NCI-H1105 treated with DMSO at 0.1 percent for 48 hours (cell line): ENCODE data around the gene ARID4A.
A peak's percentile ranks its signal among the peaks of the same experiment; 100 is the strongest.
"Not testable (repeated sequence)": the region's sequence is repeated elsewhere in the genome, so short reads cannot be mapped to it uniquely, and the experiment has no call there.

Experiments
- DNase-seq: peaks from one replicate; lab custom pipeline; 2025; lab: John Stamatoyannopoulos, UW

ARID4A gene

GRCh38 chr14:58294201-58294600 is 4.2 kb upstream of the ARID4A start:
- no peak for DNase-seq

- DNase-seq, result no peak
These were observed 1.6 kb upstream of the ARID4A start for GRCh38 chr14:58296726-58297125.

GRCh38 chr14:58297412-58297761 is 968 bp upstream of the ARID4A start:
- no peak for DNase-seq

DNA sequence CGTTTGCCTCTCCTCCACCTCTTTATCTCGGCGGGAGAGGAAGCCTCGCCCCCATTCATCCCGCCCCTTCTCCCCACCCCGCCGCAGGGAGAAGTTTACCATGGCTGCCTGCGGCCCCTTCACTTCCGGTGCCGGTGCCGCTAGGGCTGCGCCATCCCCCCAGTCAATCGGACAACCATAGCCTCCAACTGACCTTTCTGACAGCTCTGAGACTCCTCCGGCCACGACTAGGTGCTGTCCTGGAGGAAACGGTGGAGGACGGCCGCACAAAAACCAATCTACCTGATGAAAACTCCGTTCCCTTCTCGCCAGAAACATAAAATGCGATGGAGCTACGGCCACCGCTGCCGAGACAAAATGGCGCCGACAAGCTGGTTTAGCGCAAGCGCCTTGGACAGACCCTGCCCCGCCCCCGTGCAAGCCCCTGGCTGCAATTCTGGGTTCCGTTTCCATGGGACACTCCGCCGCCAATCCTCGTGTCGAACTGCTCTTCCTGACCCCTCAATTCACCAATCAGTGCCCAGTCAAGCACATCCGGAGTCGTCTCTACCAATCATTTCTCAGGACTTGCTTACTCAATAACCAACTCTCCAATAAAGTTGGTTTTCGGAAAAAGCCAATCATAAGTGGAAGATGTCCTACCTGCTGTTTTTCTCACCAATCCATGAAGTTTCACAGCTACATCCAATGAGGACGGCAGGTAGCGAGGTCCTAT is 436 bp upstream of the ARID4A start:
- peak; percentile 100 for DNase-seq

DNA sequence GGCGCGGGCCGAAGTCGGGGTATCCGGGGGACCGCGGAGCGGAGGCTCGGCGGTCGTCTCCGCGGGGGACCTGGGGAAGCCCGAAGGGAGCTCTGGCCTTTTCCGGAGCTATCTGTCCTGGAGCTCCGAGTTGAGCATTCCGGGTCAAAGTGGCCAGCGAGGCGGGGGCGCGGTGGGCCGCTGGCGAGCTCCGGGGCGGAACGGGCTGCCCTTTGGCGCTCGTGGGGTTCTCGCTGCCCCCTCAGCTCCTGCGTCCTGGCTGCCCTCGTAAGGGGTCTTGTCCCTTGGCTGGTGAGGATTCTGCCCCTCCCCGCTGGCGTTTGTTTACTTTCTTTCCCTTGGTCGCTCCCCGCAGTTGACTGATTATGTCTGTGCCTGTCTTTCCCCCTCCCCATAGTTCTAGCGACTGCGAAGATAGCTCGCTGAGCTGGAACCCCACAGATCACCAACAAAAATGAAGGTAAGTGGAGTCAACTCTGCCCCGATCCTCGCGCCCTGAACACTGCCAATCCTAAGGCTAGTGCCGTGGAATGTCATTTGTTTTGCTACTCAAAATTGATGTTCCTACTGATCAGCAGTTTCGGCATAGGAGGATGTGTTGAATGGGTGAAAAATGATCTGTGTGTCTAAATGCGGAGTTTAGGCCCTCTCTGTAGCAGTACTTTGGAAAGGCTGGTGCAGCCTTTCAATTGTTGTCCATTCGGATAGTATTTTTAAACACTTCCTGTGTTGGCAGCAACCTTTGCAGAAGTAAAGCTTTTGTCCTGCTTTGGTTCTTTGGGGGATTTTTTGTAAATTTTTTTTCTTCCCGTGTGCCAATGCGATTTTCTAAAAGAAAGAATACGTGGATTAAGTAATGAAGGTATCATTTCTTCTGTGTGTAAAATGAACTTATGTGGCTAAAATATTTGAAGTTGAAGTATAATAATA is 1.3 kb downstream of the ARID4A start:
- peak; percentile 27 for DNase-seq

DNA sequence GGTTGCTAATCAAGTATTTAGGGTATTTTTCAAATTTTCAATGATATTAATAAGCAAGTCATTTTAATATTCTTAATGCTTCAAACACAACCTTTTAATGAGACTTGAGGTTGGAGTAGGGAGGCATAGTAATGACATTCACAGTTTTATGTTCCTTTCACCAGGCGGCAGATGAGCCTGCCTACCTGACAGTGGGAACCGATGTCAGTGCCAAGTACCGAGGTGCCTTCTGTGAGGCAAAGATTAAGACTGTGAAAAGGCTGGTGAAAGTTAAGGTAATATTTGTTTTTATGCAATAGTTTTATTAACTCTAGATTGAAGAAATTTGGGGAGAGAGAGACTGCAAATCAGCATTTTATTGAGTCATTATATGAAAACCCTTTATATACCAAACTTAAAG is 3.1 kb downstream of the ARID4A start:
- DNase-seq, result no peak

GRCh38 chr14:58305730-58306129 is 7.4 kb downstream of the ARID4A start:
- DNase-seq, result no peak

GRCh38 chr14:58307597-58308316 is 9.4 kb downstream of the ARID4A start:
- no peak for DNase-seq

- DNase-seq, result no peak
These were observed 10.7 kb downstream of the ARID4A start for GRCh38 chr14:58309086-58309485.

- DNase-seq, result no peak
These were observed 15.3 kb downstream of the ARID4A start for GRCh38 chr14:58313699-58314098.

- DNase-seq, result no peak
These were observed 17.3 kb downstream of the ARID4A start for GRCh38 chr14:58315606-58316005.

- no peak for DNase-seq
These were observed 28.7 kb downstream of the ARID4A start for GRCh38 chr14:58327019-58327418.

DNA sequence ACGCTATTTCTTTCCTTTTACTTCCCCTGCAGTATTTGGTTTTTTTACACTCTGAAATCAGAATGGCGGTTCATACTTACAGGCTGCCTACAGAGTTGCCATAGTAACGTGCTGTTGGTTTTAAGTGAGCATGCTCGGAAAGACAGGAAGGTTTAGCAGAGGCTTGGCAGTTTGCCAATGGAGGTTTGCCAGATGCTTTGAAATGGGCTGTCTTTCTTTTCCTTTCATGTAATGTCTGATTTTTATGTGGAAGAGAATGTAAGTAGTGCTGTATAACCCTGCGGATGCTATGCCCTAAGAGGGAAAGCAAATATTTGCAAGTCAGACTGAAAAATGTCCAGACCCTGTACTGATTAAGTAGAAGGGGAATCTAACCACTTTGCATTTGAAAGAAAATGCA is 32.8 kb downstream of the ARID4A start:
- DNase-seq, result peak; percentile 100

- peak; percentile 10 for DNase-seq
These were observed 34.2 kb downstream of the ARID4A start for GRCh38 chr14:58332561-58332960.

DNA sequence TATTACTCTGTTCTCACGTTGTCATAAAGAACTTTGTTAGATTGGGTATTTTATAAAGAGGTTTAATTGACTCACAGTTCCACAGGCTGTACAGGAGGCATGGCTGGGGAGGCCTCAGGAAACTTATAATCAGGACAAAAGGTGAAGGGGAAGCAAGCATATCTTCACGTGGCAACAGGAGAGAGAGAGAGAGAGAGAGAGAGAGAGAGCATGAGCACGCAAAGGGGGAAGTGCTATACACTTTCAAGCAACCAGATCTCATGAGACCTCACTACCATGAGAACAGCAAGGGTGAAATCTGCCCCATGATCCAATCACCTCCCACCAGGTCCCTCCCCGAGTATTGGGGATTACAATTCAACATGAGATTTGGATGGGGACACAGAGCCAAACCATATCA is 41.3 kb downstream of the ARID4A start:
- DNase-seq, result not testable (repeated sequence)

DNA sequence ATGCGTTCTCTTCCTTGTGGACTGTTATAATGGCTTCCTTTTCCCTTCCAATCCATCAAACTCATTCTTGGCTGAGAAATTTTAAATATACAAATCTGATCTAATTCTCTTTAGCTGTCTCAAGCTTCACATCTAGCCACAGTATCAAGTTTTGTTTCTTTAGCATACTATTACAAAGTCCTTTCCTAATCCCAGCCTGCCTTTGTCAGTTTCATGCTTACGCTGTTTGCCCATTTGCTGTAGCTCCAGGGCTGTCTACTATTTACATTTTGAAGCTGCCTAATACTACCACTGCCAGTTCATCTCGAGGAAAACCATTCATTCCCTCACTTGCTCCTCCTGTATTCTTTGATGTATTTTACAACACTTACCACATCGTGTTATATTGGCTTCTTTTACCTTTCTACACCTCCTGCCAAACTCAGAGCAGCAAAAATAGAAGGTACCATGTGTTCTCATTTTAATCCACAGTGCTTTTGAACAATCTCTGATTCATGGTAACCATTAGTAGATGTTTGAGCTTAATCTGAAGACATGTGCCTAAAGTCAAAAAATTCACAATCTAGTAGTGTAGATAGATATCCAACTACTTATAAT is 42.9 kb downstream of the ARID4A start:
- DNase-seq, result no peak

DNA sequence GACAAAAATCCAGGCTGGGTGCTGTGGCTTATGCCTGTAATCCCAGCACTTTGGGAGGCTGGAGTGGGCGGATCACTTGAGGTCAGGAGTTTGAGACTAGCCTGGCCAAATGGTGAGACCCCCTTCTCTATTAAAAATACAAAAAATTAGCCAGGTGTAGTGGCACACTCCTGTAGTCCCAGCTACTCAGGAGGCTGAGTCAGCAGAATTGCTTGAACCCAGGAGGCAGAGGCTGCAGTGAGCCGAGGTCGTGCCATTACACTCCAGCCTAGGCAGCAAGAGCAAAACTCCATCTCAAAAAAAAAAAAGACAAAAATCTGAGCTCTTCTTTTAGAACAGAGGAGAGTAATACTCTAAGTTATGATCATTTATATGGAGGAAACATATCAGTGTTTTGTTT is 45.2 kb downstream of the ARID4A start:
- DNase-seq, result not testable (repeated sequence)

- no peak for DNase-seq
These were observed 55.4 kb downstream of the ARID4A start for GRCh38 chr14:58353516-58354299.

DNA sequence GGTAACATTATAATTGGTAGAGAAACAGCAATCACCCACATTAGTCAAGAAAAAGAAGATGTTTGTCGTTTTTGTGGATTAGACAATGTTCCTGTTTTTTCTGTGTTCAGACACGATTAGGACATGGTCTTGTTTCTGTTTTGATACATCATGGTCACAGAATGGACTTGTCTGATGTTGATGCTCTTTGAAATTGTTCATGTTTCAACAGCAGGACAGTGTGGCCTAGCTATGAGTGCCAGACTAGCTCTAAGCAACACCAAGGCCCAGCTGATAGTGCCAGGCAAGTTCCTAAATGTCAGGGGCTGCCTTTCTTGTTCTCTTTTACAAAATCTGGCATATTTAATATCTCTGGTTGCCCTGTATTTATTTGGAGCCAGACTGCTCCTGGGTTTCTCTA is 56.5 kb downstream of the ARID4A start:
- no peak for DNase-seq

DNA sequence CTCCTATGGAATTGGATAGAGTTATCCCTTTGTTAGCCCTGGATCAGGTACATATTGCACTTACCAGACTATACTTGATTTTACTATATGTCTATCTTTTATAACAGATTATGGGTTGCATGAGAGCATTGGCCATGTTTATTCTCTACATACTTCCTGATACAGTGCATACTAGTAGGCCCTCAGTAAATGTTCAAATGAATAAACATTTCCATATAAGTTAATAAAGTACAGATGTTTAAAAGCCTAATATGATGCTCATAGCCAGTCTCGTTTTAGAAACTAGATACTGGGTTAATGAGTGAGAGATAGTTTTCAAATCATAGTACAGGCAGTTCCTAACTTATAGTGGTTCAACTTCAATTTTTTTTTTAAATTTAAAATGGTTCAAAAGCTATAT is 57.9 kb downstream of the ARID4A start:
- DNase-seq, result no peak

- not testable (repeated sequence) for DNase-seq
These were observed 63.9 kb downstream of the ARID4A start for GRCh38 chr14:58362272-58362671.
